Kidney epithelial cell (primary cell): Measurements from ENCODE around the gene CISD3. TPM values are rescaled to one million over a fixed set of nuclear protein-coding genes. Genes with fewer than 3 reads are reported as not detected.

Experiments
- DNase-seq: peaks from one replicate; pipeline ENCODE4 v3.0.0-alpha.2; 2010; ENCODE audit warnings: low read depth
- H3K27me3 ChIP-seq: 2 replicates; pipeline ENCODE4 v1.6.0; 2011; ENCODE audit warnings: low read length; ENCODE audit not compliant: control insufficient read depth, insufficient read depth
- H3K36me3 ChIP-seq: 2 replicates; pipeline ENCODE4 v1.5.1; 2011; ENCODE audit warnings: low read length; ENCODE audit not compliant: control insufficient read depth, insufficient read depth
- H3K4me3 ChIP-seq: 2 replicates; pipeline ENCODE4 v1.5.1; 2011; ENCODE audit warnings: low read depth, mild to moderate bottlenecking, control low read depth, low read length
- total RNA-seq: library from RNA; depleted of rRNA; stranded (reverse); fragments of >200 nt; gene quantifications from 2 replicates; pipeline ENCODE4 v1.2.3, GENCODE V29; 2015
- TF ChIP-seq, protein P1 (sequence below): IDR thresholded peaks from 2 replicates; pipeline ENCODE4 v1.5.1; 2011; ENCODE audit warnings: mild to moderate bottlenecking, moderate library complexity, low read length, control low read depth, inconsistent platforms; ENCODE audit not compliant: insufficient read depth, poor library complexity, severe bottlenecking

CISD3 gene
- total RNA-seq, 1 donor from 2014 or later, result 4.1 TPM

DNA sequence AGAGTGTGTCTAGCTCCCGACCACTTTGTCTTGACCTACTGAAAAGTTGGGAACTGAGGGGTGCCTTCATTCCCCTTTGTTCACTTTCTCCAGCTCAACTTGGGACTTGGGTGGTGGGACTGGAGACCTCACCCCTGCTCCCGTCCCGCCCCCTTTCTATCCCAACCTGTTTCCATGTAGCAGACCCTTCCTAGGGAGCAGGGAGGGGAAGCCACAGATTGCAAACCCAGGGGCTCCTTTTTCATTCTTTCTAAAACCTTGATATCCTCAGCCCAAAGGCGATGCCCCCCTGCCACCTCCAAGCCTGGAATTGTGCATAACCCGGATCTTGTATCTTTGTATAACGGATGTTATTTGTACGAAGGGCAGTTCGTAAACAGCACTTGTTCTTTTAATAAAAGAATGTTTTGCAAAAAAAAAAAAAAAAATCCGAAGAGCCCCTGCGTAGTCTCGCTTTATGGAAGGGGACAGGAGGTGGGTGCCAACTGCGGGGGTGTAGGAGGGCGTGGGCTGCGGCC is 714 bp upstream of the CISD3 start:
- Histone ChIP-seq H3K4me3 (peak overlapping the region; percentile 53), H3K36me3 (peaks cover 1% of the 10 kb centered on the region), H3K27me3 (no peaks in the 10 kb centered on the region)
- TF ChIP-seq, protein P1, sequence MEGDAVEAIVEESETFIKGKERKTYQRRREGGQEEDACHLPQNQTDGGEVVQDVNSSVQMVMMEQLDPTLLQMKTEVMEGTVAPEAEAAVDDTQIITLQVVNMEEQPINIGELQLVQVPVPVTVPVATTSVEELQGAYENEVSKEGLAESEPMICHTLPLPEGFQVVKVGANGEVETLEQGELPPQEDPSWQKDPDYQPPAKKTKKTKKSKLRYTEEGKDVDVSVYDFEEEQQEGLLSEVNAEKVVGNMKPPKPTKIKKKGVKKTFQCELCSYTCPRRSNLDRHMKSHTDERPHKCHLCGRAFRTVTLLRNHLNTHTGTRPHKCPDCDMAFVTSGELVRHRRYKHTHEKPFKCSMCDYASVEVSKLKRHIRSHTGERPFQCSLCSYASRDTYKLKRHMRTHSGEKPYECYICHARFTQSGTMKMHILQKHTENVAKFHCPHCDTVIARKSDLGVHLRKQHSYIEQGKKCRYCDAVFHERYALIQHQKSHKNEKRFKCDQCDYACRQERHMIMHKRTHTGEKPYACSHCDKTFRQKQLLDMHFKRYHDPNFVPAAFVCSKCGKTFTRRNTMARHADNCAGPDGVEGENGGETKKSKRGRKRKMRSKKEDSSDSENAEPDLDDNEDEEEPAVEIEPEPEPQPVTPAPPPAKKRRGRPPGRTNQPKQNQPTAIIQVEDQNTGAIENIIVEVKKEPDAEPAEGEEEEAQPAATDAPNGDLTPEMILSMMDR, result no peak
- no peak for DNase-seq

DNA sequence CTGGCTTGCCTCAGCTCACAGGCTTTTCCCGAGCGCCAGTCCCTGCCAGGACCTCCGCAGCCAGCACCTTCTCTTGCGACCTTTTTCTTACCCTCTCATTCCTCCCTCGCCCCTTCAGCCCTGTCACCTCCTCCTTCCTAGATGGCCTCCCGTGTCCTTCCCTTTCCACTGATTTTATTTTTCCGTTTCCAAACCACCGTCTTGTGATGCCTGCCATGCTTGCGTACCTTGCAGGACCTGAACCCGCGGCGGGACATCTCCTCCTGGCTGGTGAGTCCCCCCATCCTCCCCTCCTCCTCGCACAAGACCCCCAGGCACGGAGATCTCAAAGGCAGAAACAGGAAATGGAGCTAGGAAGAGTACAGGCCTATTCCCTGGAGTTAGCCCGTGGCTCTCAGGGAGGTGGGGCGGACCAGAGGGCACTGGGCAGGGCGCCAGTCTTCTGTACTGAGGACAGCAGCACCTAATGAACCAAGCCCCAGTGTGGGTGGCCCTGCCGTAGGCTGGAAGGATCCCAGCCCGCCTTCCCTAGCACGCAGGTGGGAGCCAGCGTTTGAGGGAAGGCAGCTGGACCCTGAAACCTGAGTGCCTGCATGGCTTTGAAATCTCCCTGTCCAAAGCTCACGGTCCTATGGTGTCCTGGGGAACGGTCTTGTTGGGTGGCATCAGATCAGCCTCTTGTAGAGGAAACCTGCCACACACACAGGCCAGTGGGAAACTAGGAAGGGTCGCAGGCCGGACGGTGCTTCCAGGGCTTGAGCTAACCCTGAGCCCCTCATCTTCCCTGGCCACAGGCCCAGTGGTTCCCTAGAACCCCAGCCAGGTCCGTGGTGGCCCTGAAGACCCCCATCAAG is 612 bp downstream of the CISD3 start:
- H3K27me3 ChIP-seq, result no peaks in the 10 kb centered on the region
- no peak for DNase-seq
- peak overlapping the region; percentile 53 for H3K4me3 ChIP-seq
- TF ChIP-seq, protein P1, result no peak
- H3K36me3 ChIP-seq, result peaks cover 1% of the 10 kb centered on the region

DNA sequence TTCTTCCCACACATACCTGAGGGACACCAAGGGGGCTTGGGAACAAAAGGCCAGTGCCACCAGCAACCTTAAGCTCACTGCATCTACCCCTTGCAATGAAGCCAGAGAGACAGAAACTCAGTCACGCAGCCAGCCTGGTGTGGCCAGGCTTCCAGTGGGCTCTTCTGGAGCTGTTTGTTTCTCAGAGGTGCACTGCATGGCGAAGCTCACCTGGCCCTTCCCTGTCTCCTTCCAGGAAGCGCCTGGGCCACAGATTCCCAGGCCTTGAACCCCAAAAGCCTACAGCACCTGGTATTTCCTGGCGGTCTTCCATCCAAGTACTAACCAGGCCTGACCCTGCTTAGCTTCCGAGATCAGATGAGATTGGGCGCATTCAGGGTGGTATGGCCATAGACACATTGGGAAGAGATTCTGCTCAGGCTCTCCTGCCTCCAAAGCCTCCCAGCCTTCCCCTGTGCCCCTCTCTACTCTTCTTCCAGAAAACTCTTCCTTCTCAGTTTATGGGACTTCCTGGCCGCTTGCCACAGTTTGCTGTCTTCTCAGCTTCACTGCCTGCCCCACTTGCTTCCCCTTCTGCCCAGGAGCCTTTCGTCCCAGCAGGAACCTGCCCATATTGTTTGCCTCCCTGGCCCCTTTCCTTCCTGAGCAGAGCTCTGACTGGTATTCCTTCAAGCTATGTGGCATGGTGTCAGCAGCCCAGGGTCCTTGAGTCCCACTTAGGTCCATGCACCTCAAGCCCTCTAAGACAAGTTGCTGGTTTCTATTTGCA is 1.6 kb downstream of the CISD3 start:
- TF ChIP-seq, protein P1, result no peak
- no peak overlapping the region for H3K4me3 ChIP-seq

DNA sequence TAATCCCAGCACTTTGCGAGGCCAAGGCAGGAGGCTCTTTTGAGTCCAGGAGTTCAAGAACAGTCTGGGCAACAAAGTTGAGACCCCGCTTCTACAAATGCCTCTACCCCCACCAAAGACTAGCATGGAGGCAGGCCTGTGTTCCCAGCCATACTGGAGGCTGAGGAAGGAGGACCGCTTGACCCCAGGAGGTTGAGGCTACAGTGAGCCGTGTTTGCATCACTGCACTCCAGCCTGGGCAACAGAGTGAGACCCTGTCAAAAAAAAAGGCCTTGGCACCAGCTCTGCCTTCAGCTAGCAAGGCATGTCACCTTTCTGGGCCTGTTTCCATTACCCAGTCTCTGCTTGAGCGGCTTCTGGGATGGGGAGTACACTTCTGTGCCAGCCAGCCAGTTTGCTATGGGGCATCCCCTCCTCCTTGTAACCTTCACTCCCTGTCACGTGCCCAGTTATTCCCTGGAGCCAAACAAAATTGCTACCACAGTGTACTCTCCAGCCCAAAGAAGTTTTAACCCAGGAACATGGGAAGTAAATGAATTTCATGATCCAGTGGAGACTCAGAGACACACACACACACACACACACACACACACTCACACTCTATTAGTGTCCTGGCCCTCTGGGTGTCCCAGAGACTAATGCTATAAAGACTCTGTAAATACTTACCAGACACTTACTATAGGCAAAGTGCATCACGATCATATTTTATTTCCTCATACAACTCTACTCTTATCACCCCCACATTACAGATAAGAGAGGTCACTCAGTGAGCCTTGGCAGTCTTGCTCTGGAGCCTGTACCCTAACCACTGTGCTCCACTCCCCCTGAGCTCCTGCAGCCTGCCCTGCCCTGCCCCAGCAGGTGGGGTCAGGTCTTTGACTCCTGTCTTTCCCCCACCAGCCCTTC is 2.5 kb downstream of the CISD3 start:
- TF ChIP-seq, protein P1, result no peak
- Histone ChIP-seq H3K27me3 (no peaks in the 10 kb centered on the region), H3K4me3 (no peak overlapping the region), H3K36me3 (peaks cover 1% of the 10 kb centered on the region)
- DNase-seq, result no peak

More for the DNA sequence above, 1.6 kb downstream of the CISD3 start:
- Histone ChIP-seq H3K27me3 (no peaks in the 10 kb centered on the region), H3K36me3 (peaks cover 1% of the 10 kb centered on the region)
- no peak for DNase-seq

DNA sequence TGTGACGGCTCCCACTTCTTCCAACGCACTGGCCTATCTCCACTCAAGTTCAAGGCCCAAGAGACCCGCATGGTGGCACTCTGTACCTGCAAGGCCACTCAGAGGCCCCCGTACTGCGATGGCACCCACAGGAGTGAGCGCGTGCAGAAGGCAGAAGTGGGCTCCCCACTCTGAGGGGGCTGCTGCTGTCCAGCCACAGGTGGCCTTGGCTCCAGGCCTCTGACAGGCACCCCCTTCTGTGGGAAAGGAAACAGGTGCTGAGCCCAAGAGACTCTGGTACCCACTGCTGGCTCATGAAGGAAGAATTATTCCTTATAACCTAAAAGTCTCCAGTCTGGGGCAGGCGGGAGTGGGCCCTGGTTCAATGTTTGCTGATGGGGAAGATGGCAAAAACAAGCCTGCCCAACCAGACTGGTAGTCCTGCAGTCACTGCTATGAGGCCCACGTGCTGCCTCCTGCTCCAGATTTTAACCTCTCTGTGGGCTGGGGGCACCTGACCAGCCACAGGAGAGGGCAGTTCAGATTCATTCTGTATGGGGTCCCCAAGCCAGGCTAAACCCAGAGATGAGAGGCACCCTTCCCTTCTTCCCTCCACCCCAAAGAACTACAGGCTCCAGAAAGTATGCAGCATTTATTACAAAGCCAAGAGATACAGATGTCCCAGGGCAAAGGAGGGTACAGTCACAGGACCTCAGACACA is 3.3 kb downstream of the CISD3 start:
- Histone ChIP-seq H3K27me3 (no peaks in the 10 kb centered on the region), H3K4me3 (no peak overlapping the region), H3K36me3 (peaks cover 1% of the 10 kb centered on the region)
- TF ChIP-seq, protein P1, result no peak
- no peak for DNase-seq
